HG02798 (cell line): ENCODE measurements around the gene HYLS1.

Source experiments
- ATAC-seq: cut with Tn5 transposase; IDR thresholded peaks from one replicate; pipeline ENCODE4 v1.9.1; 2021; ENCODE audit warnings: mild to moderate bottlenecking; ENCODE audit not compliant: unreplicated experiment, poor library complexity

HYLS1 gene

GRCh38 chr11:125947419-125948277 is 60.2 kb downstream of the HYLS1 start:
- ATAC-seq: no peak

- no peak for ATAC-seq
Observed at GRCh38 chr11:125948278-125949051, 61.0 kb downstream of the HYLS1 start.

GRCh38 chr11:125949271-125950177 is 62.1 kb downstream of the HYLS1 start:
- no peak for ATAC-seq

- no peak for ATAC-seq
Observed at GRCh38 chr11:125950178-125950490, 62.7 kb downstream of the HYLS1 start.
